GM20431 (cell line): ENCODE data around the gene OR51T1.

Source experiments
- in situ Hi-C: fragments of 300-500 bp; cut with MseI, MboI; formaldehyde crosslinking; loops from one replicate; pipeline ENCODE4 v1.15.0; 2020; ENCODE audit warnings: low sequenced_read_pairs; ENCODE audit not compliant: unreplicated experiment

OR51T1 gene

DNA sequence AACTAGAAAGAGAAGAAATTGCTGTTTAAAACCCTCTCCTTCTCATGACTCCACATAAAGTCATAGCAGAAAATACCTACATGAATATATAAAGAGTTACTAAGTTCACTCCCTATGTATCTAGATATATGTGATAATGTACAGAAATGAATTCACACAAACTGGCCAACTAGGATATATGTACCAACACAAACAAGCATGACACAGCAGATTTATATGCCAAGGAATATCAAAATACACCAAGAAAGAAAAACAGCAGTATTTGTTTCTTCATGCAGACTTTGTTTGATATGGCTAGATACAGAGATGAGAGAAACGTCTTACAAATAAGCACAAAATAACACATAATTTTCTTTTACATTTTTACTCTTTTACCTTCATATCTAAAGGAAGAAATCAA, 40.6 kb downstream of the OR51T1 start:
- in situ Hi-C loops: no loop called here

GRCh38 chr11:4924239-4924638, 42.5 kb downstream of the OR51T1 start, which contains the start of gene OR51G1:
OR51G1 (minus strand) TSS chr11:4924339; CDS start chr11:4924339, 0 bp downstream.
- in situ Hi-C loops: no loop called here

GRCh38 chr11:4926608-4927007, 44.9 kb downstream of the OR51T1 start:
- in situ Hi-C loops: no loop called here
